ENCODE results near the gene ZBTB22.

GRCh38 chr6:33298773-33299236 lies 18.7 kb downstream of the ZBTB22 start, which contains the start of gene RGL2:
- TF ChIP-seq EZH2 (IDR thresholded peaks at IDR 0.05) (no peak), POLR2AphosphoS5 (IDR thresholded peaks at IDR 0.05; ENCODE audit: borderline replicate concordance, low read depth, low read length) (no peak)

All from SK-N-MC (cell line).